NT2/D1 (cell line): ENCODE results near the gene SLC38A2.

ENCODE experiments used
- DNase-seq: peaks from one replicate; pipeline ENCODE4 v3.0.0-alpha.2; 2011; ENCODE audit warnings: low read depth, low spot score
- H3K27me3 ChIP-seq: 2 replicates; pipeline ENCODE4 v1.6.0; 2011; ENCODE audit warnings: mild to moderate bottlenecking; ENCODE audit not compliant: insufficient read length, insufficient read depth
- H3K36me3 ChIP-seq: 2 replicates; pipeline ENCODE4 v1.6.1; 2011; ENCODE audit warnings: mild to moderate bottlenecking, low read length, mixed read lengths; ENCODE audit not compliant: insufficient read depth, insufficient read length
- H3K4me1 ChIP-seq: 2 replicates; pipeline ENCODE4 v1.5.1; 2011; ENCODE audit not compliant: insufficient read depth, insufficient read length
- H3K4me3 ChIP-seq: 2 replicates; pipeline ENCODE4 v1.5.1; 2011; ENCODE audit warnings: low read depth; ENCODE audit not compliant: insufficient read length
- H3K9ac ChIP-seq: 2 replicates; pipeline ENCODE4 v1.6.0; 2011; ENCODE audit warnings: low read depth; ENCODE audit not compliant: insufficient read length
- H3K9me3 ChIP-seq: 2 replicates; pipeline ENCODE4 v1.5.1; 2011; ENCODE audit warnings: mild to moderate bottlenecking, low read length; ENCODE audit not compliant: insufficient read depth
- SUZ12 ChIP-seq: IDR thresholded peaks from 2 replicates; pipeline ENCODE4 v1.6.1; 2011; ENCODE audit not compliant: insufficient read length, insufficient read depth; ENCODE audit errors: extremely low read depth
- YY1 ChIP-seq: IDR thresholded peaks from 2 replicates; pipeline ENCODE4 v1.6.1; 2011; ENCODE audit not compliant: insufficient read length, insufficient read depth
- ZNF274 ChIP-seq: IDR thresholded peaks from 2 replicates; pipeline ENCODE4 v1.6.1; 2011; ENCODE audit warnings: mild to moderate bottlenecking, low read depth, low read length

Gene SLC38A2

DNA sequence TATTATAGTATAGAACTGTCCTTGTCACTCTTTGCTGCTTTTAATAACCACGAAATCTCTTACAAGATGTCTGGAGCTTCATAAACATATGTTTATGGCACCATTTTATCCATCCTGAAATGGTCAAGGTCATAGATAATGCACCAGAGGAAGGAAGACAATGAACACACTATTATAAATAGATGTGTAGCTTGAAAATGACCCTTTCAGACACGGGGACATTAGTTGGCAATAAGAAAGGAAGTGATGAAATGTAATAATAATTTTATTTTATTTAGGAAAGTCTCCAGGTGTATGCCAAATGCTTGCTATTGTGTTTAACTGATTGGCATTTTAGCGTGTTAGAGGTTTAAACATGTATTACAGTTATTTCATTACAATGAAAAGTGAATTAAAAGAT, 36.8 kb upstream of the SLC38A2 start:
- TF ChIP-seq ZNF274 (no peak), YY1 (no peak), SUZ12 (no peak)
- no peaks in the 10 kb centered on the region for H3K4me1 ChIP-seq
- no peaks in the 10 kb centered on the region for H3K27me3 ChIP-seq
- H3K9ac ChIP-seq, result no peak overlapping the region
- no peaks in the 10 kb centered on the region for H3K9me3 ChIP-seq
- H3K36me3 ChIP-seq, result no peaks in the 10 kb centered on the region
- no peak for DNase-seq
- H3K4me3 ChIP-seq, result no peak overlapping the region

DNA sequence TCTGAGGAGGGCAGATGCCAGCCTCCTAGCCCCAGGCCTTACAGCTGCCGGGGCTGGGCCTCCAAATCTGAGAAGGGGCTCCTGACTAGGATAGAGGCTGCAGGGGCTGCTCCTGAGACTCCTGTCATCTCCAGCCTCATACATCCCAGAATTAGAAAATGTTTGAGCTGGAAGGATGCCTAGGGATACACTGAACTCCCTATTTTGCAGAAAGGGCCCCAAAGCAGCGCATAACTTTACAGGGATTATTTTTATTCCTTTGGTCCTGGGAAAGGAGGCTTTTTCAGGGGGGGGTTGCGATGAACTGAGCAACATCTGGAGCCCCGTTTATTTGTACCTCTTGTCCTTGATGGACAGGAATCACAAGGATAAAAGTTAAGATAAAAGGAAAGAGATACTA, 35.9 kb upstream of the SLC38A2 start:
- TF ChIP-seq ZNF274, result no peak
- TF ChIP-seq SUZ12, result no peak
- TF ChIP-seq YY1, result no peak
- Histone ChIP-seq H3K36me3 (no peaks in the 10 kb centered on the region), H3K9me3 (no peaks in the 10 kb centered on the region), H3K27me3 (no peaks in the 10 kb centered on the region), H3K9ac (no peak overlapping the region), H3K4me1 (no peaks in the 10 kb centered on the region), H3K4me3 (no peak overlapping the region)
- no peak for DNase-seq

DNA sequence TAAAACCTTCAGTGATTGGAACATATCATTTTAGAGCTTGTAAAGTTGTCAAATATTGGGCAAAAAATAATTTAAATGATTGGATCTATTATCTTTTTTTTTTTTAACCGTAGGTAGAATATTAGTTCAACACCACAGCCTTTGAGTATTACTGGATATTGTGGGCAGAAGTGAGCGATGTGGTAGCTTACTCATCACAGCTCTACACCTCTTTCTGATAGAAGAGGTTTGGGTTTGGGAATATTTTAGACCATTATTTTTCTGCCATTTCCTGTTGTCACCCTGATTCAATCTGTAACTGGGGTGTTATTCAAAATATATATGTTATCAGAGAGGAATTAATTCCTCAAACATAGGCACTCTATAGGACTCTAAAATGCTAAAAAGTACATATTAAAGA, 34.8 kb upstream of the SLC38A2 start:
- DNase-seq, result no peak
- Histone ChIP-seq H3K4me3 (no peak overlapping the region), H3K9ac (no peak overlapping the region), H3K4me1 (no peaks in the 10 kb centered on the region), H3K9me3 (no peaks in the 10 kb centered on the region), H3K27me3 (no peaks in the 10 kb centered on the region), H3K36me3 (no peaks in the 10 kb centered on the region)
- TF ChIP-seq ZNF274 (no peak), SUZ12 (no peak), YY1 (no peak)

DNA sequence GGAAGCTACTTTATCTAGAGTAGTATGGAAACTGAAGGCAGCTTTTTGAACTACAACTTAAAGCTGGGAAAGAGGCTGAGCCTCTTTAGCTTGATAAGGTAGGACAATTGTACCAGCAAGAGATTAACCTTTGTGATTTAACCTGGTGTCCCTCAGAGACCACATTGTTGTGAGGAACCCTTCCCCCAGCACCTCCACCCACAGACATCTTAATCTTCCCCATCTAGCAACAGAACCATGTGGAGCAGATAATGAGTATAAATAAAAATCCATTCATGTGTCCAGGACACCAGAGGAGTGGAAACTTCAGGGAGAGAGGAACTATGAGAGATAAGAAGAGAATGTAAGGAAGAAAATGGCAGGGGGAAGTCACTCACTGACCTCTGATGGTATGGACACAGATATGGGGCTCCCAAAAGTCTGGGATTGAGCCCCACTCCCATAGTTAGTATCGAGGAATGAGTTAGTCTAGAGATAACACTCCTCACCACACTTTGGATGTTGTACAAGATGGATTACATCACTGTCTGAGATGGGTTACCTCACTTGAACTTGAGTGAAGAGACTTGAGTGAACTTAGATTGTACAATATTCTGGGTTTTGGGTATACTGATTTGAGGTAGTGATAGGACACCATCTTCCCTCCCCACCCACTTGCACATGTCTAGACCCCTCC, 33.9 kb upstream of the SLC38A2 start:
- H3K9me3 ChIP-seq, result no peaks in the 10 kb centered on the region
- no peaks in the 10 kb centered on the region for H3K36me3 ChIP-seq
- H3K9ac ChIP-seq, result no peak overlapping the region
- no peak for DNase-seq
- TF ChIP-seq YY1 (no peak), SUZ12 (no peak), ZNF274 (no peak)
- H3K4me1 ChIP-seq, result no peaks in the 10 kb centered on the region
- no peak overlapping the region for H3K4me3 ChIP-seq
- no peaks in the 10 kb centered on the region for H3K27me3 ChIP-seq

DNA sequence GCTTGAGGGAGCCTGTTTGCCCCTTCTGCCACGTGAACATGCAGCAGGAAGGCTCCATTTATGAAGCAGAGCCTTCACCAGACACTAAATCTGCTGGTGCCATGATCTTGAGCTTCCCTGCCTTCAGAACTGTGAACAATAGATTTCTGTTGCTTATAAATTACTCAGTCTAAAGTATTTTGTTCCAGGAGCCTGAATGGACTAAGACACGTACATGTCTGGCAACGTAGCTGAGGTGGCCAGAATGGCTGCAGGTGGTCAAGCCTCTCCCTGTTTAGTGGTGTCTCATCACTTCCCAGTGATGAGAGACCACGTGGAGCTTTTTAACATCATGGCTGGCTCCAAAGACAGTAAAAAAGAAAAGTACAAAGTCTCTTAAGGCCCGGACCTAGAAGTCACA, 32.2 kb upstream of the SLC38A2 start:
- no peaks in the 10 kb centered on the region for H3K36me3 ChIP-seq
- H3K4me1 ChIP-seq, result no peaks in the 10 kb centered on the region
- no peak for DNase-seq
- H3K27me3 ChIP-seq, result no peaks in the 10 kb centered on the region
- no peak overlapping the region for H3K9ac ChIP-seq
- TF ChIP-seq ZNF274 (no peak), SUZ12 (no peak), YY1 (no peak)
- no peaks in the 10 kb centered on the region for H3K9me3 ChIP-seq
- H3K4me3 ChIP-seq, result no peak overlapping the region

DNA sequence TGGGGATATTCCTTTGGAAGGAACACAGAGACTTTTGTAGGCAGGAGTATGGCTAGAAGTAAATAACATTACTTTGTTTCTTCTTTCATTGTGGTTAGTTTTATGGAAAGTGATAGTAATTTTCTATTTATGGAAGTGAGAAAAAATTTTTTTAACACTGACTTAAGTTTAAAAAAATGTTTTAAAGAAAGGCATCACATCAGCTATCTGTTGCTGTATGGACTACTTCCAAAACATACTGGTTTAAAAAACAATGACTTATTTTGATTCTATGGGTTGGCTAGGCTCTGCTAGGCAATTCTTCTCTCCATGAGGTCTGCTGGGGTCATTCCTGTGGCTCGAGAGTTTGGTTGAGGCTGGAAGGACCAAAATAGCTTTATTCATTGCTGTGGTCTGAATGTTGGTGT, 31.7 kb upstream of the SLC38A2 start:
- DNase-seq, result no peak
- Histone ChIP-seq H3K4me3 (no peak overlapping the region), H3K4me1 (no peaks in the 10 kb centered on the region), H3K36me3 (no peaks in the 10 kb centered on the region), H3K9me3 (no peaks in the 10 kb centered on the region), H3K27me3 (no peaks in the 10 kb centered on the region), H3K9ac (no peak overlapping the region)
- TF ChIP-seq YY1 (no peak), ZNF274 (no peak), SUZ12 (no peak)

DNA sequence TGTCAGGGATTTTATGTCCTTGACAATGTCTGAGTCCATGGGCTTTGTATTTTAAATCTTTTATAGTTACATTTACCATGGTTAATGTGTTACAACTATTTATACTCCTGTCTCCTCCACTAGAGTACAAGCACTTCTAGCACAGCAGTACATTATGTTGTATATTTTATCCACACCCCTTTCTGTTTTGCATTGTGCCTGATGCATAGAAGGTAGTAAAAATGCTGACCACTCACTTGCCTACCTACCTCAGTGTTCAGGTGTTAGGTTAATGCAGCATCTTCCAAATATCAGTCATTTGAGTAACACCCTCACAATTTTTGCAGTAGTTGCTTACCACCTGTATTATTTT, 31.1 kb upstream of the SLC38A2 start:
- Histone ChIP-seq H3K4me3 (no peak overlapping the region), H3K27me3 (no peaks in the 10 kb centered on the region), H3K9me3 (no peaks in the 10 kb centered on the region), H3K36me3 (no peaks in the 10 kb centered on the region), H3K9ac (no peak overlapping the region), H3K4me1 (no peaks in the 10 kb centered on the region)
- TF ChIP-seq YY1 (no peak), SUZ12 (no peak), ZNF274 (no peak)
- no peak for DNase-seq
